ENCODE results near the gene SDC1.
"Not testable (repeated sequence)": the region's sequence is repeated elsewhere in the genome, so short reads cannot be mapped to it uniquely, and the experiment has no call there.

DNA sequence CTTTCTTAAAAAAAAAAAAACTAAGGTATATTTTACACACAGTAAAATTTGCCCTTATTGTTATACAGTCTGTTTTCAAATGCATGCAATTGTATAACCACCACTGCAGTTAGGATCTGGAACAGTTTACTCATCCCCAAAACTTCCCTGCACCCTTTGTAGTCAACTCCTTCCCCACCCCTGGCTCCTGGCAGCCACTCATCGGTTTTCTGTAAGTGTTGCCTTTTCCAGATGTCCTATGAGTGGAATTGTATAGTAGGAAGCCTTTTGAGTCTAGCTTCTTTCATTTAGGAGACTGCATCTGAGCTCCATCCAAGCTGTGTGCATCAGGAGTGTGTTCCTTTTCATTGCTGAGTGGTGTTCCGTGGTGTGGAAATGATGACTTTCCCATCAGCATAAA, 9.7 kb upstream of the SDC1 start:
- TF ChIP-seq RFX5 (IDR thresholded peaks at IDR 0.05; ENCODE audit: low read length); USF2 (IDR thresholded peaks at IDR 0.05; ENCODE audit: borderline replicate concordance, low read depth, low read length); NFIC (IDR thresholded peaks at IDR 0.05; ENCODE audit: borderline replicate concordance): not testable (repeated sequence)
- TF ChIP-seq, protein P1, sequence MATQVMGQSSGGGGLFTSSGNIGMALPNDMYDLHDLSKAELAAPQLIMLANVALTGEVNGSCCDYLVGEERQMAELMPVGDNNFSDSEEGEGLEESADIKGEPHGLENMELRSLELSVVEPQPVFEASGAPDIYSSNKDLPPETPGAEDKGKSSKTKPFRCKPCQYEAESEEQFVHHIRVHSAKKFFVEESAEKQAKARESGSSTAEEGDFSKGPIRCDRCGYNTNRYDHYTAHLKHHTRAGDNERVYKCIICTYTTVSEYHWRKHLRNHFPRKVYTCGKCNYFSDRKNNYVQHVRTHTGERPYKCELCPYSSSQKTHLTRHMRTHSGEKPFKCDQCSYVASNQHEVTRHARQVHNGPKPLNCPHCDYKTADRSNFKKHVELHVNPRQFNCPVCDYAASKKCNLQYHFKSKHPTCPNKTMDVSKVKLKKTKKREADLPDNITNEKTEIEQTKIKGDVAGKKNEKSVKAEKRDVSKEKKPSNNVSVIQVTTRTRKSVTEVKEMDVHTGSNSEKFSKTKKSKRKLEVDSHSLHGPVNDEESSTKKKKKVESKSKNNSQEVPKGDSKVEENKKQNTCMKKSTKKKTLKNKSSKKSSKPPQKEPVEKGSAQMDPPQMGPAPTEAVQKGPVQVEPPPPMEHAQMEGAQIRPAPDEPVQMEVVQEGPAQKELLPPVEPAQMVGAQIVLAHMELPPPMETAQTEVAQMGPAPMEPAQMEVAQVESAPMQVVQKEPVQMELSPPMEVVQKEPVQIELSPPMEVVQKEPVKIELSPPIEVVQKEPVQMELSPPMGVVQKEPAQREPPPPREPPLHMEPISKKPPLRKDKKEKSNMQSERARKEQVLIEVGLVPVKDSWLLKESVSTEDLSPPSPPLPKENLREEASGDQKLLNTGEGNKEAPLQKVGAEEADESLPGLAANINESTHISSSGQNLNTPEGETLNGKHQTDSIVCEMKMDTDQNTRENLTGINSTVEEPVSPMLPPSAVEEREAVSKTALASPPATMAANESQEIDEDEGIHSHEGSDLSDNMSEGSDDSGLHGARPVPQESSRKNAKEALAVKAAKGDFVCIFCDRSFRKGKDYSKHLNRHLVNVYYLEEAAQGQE (IDR thresholded peaks at IDR 0.05; ENCODE audit: low read depth, low read length): not testable (repeated sequence)
